Suprapubic skin (tissue), 4 donors: ENCODE measurements around the gene WDR12. TPM values are rescaled to one million over a fixed set of nuclear protein-coding genes. Genes with fewer than 3 reads are reported as not detected.
"Not testable (repeated sequence)": the region's sequence is repeated elsewhere in the genome, so short reads cannot be mapped to it uniquely, and the experiment has no call there.

Experiments used
- DNase-seq, 2 donors: peaks; one replicate each; pipeline ENCODE4 v3.0.0-alpha.2; 2019; ENCODE audit warnings: low spot score in 2 of 2
- H3K27ac ChIP-seq: fragments of 200-600 bp; sonication (generic); one replicate; pipeline ENCODE4 v1.5.1; 2019
- H3K27me3 ChIP-seq: fragments of 200-600 bp; sonication (generic); one replicate; pipeline ENCODE4 v1.5.1; 2019
- H3K36me3 ChIP-seq: fragments of 200-600 bp; sonication (generic); one replicate; pipeline ENCODE4 v1.5.1; 2019
- H3K4me1 ChIP-seq: fragments of 200-600 bp; sonication (generic); one replicate; pipeline ENCODE4 v1.5.1; 2019
- H3K4me3 ChIP-seq: fragments of 200-600 bp; sonication (generic); one replicate; pipeline ENCODE4 v1.5.1; 2019; ENCODE audit warnings: mild to moderate bottlenecking
- H3K9me3 ChIP-seq: fragments of 200-600 bp; sonication (generic); one replicate; pipeline ENCODE4 v1.5.1; 2019
- CTCF ChIP-seq, 2 donors: fragments of 200-600 bp in 1 of 2; fragments of 450-650 bp in 1 of 2; sonication (generic) in 1 of 2; IDR thresholded peaks; one replicate each; pipeline ENCODE4 v1.5.1; 2016 to 2019; ENCODE audit warnings: antibody characterized with exemption in 2 of 2, mild to moderate bottlenecking in 1 of 2, moderate library complexity in 1 of 2
- EP300 ChIP-seq: sonication (generic); formaldehyde crosslinking; IDR thresholded peaks from one replicate; pipeline ENCODE4 v1.6.1; 2017; ENCODE audit warnings: antibody characterized with exemption
- POLR2A ChIP-seq, 2 donors: fragments of 450-650 bp; IDR thresholded peaks; one replicate each; pipeline ENCODE4 v1.6.1; 2017; ENCODE audit warnings: antibody characterized with exemption in 2 of 2, mild to moderate bottlenecking in 2 of 2, moderate library complexity in 2 of 2
- POLR2AphosphoS5 ChIP-seq, 3 donors: sonication (generic); formaldehyde crosslinking; IDR thresholded peaks; one replicate each; pipeline ENCODE4 v1.6.1; 2017; ENCODE audit warnings: antibody characterized with exemption in 3 of 3
- WGBS: methylation state at CpG from one replicate; pipeline ENCODE4 v1.1.5; 2018; 5-methylcytosine and 5-hydroxymethylcytosine counted together
- total RNA-seq, 4 donors: library from RNA; depleted of rRNA; stranded (reverse); fragments of >200 nt; gene quantifications; one replicate each; pipeline ENCODE4 v1.1.0, GENCODE V29; 2016

The WDR12 gene
- total RNA-seq, 4 donors from 2014 or later, result 18.2 to 30.2 (median 26.2) TPM

GRCh38 chr2:202870431-202871299, 40.8 kb downstream of the WDR12 start:
- Histone ChIP-seq H3K27me3 (no peaks in the 10 kb centered on the region), H3K9me3 (no peaks in the 10 kb centered on the region), H3K4me1 (peaks cover 12% of the 10 kb centered on the region), H3K27ac (peak overlapping the region; percentile 59), H3K4me3 (peak overlapping the region; percentile 70), H3K36me3 (no peaks in the 10 kb centered on the region)
- 4% methylated on average over 26 of the region's 37 CpGs for WGBS
- peak; percentile 66 to 79 for DNase-seq
- TF ChIP-seq POLR2A (IDR thresholded peaks at IDR 0.05) (no peak), EP300 (no peak), CTCF (IDR thresholded peaks at IDR 0.05) (no peak), POLR2AphosphoS5 (IDR thresholded peaks at IDR 0.05) (no peak)

- no peak for TF ChIP-seq EP300
- no peak for TF ChIP-seq CTCF (IDR thresholded peaks at IDR 0.05)
- no peak for TF ChIP-seq POLR2AphosphoS5 (IDR thresholded peaks at IDR 0.05)
- TF ChIP-seq POLR2A (IDR thresholded peaks at IDR 0.05), result no peak
- Histone ChIP-seq H3K4me3 (no peak overlapping the region), H3K27me3 (no peaks in the 10 kb centered on the region), H3K27ac (no peak overlapping the region), H3K36me3 (no peaks in the 10 kb centered on the region), H3K9me3 (no peaks in the 10 kb centered on the region), H3K4me1 (no peaks in the 10 kb centered on the region)
- no peak for DNase-seq
- 96% methylated on average over 3 of the region's 3 CpGs for WGBS
Measured at GRCh38 chr2:202861987-202862386, 49.5 kb downstream of the WDR12 start.

GRCh38 chr2:202858601-202859000, 52.9 kb downstream of the WDR12 start:
- no peak for DNase-seq
- Histone ChIP-seq H3K27me3 (no peaks in the 10 kb centered on the region), H3K9me3 (no peaks in the 10 kb centered on the region), H3K4me3 (no peak overlapping the region), H3K4me1 (no peaks in the 10 kb centered on the region), H3K36me3 (no peaks in the 10 kb centered on the region), H3K27ac (no peak overlapping the region)
- no peak for TF ChIP-seq POLR2AphosphoS5 (IDR thresholded peaks at IDR 0.05)
- TF ChIP-seq EP300, result no peak
- TF ChIP-seq CTCF (IDR thresholded peaks at IDR 0.05), result no peak
- TF ChIP-seq POLR2A (IDR thresholded peaks at IDR 0.05), result no peak
- 80% methylated on average over 3 of the region's 3 CpGs for WGBS

- WGBS, result 64% methylated on average over 3 of the region's 3 CpGs
- H3K4me3 ChIP-seq, H3K9me3 ChIP-seq, H3K4me1 ChIP-seq, H3K27ac ChIP-seq, H3K27me3 ChIP-seq, DNase-seq, H3K36me3 ChIP-seq: not testable (repeated sequence)
Measured at GRCh38 chr2:202849343-202849742, 62.1 kb downstream of the WDR12 start.

GRCh38 chr2:202848813-202849212, 62.7 kb downstream of the WDR12 start:
- 64% methylated on average over 8 of the region's 8 CpGs for WGBS
- no peak overlapping the region for H3K27ac ChIP-seq
- no peak overlapping the region for H3K4me3 ChIP-seq
- TF ChIP-seq POLR2AphosphoS5 (IDR thresholded peaks at IDR 0.05), result no peak
- H3K4me1 ChIP-seq, result no peaks in the 10 kb centered on the region
- no peaks in the 10 kb centered on the region for H3K36me3 ChIP-seq
- H3K27me3 ChIP-seq, result no peaks in the 10 kb centered on the region
- DNase-seq, result no peak
- no peaks in the 10 kb centered on the region for H3K9me3 ChIP-seq

- no peak for DNase-seq
- H3K27ac ChIP-seq, result no peak overlapping the region
- no peaks in the 10 kb centered on the region for H3K27me3 ChIP-seq
- WGBS, result 90% methylated on average over 9 of the region's 9 CpGs
- no peak overlapping the region for H3K4me3 ChIP-seq
- TF ChIP-seq EP300, result no peak
- TF ChIP-seq POLR2A (IDR thresholded peaks at IDR 0.05), result no peak
- TF ChIP-seq CTCF (IDR thresholded peaks at IDR 0.05), result no peak
- no peak for TF ChIP-seq POLR2AphosphoS5 (IDR thresholded peaks at IDR 0.05)
- H3K9me3 ChIP-seq, result no peaks in the 10 kb centered on the region
- no peaks in the 10 kb centered on the region for H3K4me1 ChIP-seq
- no peaks in the 10 kb centered on the region for H3K36me3 ChIP-seq
Measured at GRCh38 chr2:202847693-202848524, 63.6 kb downstream of the WDR12 start.
